ENCODE measurements around the gene SAA4.

GRCh38 chr11:18265949-18266348 lies 29.3 kb upstream of the SAA4 start, which contains the start of gene SAA1:
- TF ChIP-seq ZNF580 (tag by site-specific recombination; IDR thresholded peaks at IDR 0.05) (no peak), CTCF (tag by site-specific recombination; IDR thresholded peaks at IDR 0.05) (no peak), ZNF211 (tag by site-specific recombination; IDR thresholded peaks at IDR 0.05; ENCODE audit: low read depth) (no peak), ZNF704 (tag by site-specific recombination; IDR thresholded peaks at IDR 0.05) (no peak)
- TF ChIP-seq, protein P1, sequence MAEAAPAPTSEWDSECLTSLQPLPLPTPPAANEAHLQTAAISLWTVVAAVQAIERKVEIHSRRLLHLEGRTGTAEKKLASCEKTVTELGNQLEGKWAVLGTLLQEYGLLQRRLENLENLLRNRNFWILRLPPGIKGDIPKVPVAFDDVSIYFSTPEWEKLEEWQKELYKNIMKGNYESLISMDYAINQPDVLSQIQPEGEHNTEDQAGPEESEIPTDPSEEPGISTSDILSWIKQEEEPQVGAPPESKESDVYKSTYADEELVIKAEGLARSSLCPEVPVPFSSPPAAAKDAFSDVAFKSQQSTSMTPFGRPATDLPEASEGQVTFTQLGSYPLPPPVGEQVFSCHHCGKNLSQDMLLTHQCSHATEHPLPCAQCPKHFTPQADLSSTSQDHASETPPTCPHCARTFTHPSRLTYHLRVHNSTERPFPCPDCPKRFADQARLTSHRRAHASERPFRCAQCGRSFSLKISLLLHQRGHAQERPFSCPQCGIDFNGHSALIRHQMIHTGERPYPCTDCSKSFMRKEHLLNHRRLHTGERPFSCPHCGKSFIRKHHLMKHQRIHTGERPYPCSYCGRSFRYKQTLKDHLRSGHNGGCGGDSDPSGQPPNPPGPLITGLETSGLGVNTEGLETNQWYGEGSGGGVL (tag by site-specific recombination; IDR thresholded peaks at IDR 0.05), result no peak
- TF ChIP-seq, protein P2, sequence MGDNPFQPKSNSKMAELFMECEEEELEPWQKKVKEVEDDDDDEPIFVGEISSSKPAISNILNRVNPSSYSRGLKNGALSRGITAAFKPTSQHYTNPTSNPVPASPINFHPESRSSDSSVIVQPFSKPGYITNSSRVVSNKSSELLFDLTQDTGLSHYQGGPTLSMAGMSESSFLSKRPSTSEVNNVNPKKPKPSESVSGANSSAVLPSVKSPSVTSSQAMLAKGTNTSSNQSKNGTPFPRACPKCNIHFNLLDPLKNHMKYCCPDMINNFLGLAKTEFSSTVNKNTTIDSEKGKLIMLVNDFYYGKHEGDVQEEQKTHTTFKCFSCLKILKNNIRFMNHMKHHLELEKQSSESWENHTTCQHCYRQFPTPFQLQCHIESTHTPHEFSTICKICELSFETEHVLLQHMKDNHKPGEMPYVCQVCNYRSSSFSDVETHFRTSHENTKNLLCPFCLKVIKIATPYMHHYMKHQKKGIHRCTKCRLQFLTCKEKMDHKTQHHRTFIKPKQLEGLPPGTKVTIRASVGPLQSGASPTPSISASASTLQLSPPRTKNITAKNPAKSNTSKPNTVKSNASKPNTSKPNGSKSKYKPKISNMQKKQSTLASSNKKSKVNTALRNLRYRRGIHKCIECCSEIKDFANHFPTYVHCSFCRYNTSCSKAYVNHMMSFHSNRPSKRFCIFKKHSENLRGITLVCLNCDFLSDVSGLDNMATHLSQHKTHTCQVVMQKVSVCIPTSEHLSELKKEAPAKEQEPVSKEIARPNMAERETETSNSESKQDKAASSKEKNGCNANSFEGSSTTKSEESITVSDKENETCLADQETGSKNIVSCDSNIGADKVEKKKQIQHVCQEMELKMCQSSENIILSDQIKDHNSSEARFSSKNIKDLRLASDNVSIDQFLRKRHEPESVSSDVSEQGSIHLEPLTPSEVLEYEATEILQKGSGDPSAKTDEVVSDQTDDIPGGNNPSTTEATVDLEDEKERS (tag by site-specific recombination; IDR thresholded peaks at IDR 0.05), result no peak

Measured in HEK293 (cell line).